Activated T-helper 17 cell treated with anti-CD3 and anti-CD28 coated beads, Interleukin-2, amount 50 U/mL, for 72 hours (primary cell): ENCODE measurements around the gene UGT1A9. TPM values are rescaled to one million over a fixed set of nuclear protein-coding genes. Genes with fewer than 3 reads are reported as not detected.

ENCODE experiments used
- total RNA-seq, 2 donors: library from RNA; stranded (reverse); gene quantifications; one replicate each; pipeline ENCODE4 v1.2.3, GENCODE V29; 2022

The UGT1A9 gene
- total RNA-seq, 2 donors from 2014 or later = 0.19 TPM; not detected in 1

Other genes starting within 250 kb of the UGT1A9 start
- gene USP40, start 105.1 kb upstream of the UGT1A9 start, total RNA-seq = 10 to 100 TPM; 11.3 to 13.5 TPM
- gene UGT1A8, start 54.3 kb upstream of the UGT1A9 start, total RNA-seq = under 1 TPM in 1 of 2 donors, not detected in 1; 0.42 TPM
- under 1 TPM in 1 of 2 donors, not detected in 1; 0.16 TPM for gene UGT1A10, start 35.5 kb upstream of the UGT1A9 start, total RNA-seq
- not detected for gene UGT1A7, start 10.0 kb downstream of the UGT1A9 start, total RNA-seq
- gene UGT1A6, start 21.0 kb downstream of the UGT1A9 start, total RNA-seq = not detected
- gene UGT1A5, start 41.0 kb downstream of the UGT1A9 start, total RNA-seq = not detected
- gene UGT1A4, start 46.8 kb downstream of the UGT1A9 start, total RNA-seq = not detected
- not detected for gene UGT1A3, start 57.1 kb downstream of the UGT1A9 start, total RNA-seq
- gene UGT1A1, start 88.4 kb downstream of the UGT1A9 start, total RNA-seq = not detected
- not detected for gene MROH2A, start 106.4 kb downstream of the UGT1A9 start, total RNA-seq
- gene HJURP, start 182.6 kb downstream of the UGT1A9 start, total RNA-seq = 100 to 1,000 TPM in 1 of 2 donors, 10 to 100 TPM in 1; 90.4 to 147 TPM
- gene TRPM8, start 245.5 kb downstream of the UGT1A9 start, total RNA-seq = under 1 TPM in 1 of 2 donors, not detected in 1; 0.21 TPM